T-helper 2 cell treated with Interferon-gamma antibody and Interleukin-4, amounts not matched to agents 5 μg/mL and 100 μg/mL, for 36 hours (primary cell): ENCODE results near the gene CD48.
A peak's percentile ranks its signal among the peaks of the same experiment; 100 is the strongest.

ENCODE experiments used
- DNase-seq: peaks from one replicate; pipeline ENCODE4 v3.0.0; 2021; ENCODE audit warnings: low spot score
- H3K27ac Mint-ChIP-seq: one replicate; pipeline ENCODE4 v1.8.0; 2021; ENCODE audit warnings: mild to moderate bottlenecking, mixed read lengths
- H3K27me3 Mint-ChIP-seq: one replicate; pipeline ENCODE4 v1.8.0; 2021; ENCODE audit warnings: low read depth, mixed read lengths
- H3K36me3 Mint-ChIP-seq: one replicate; pipeline ENCODE4 v1.8.0; 2021; ENCODE audit warnings: low read depth, mixed read lengths
- H3K4me1 Mint-ChIP-seq: one replicate; pipeline ENCODE4 v1.8.0; 2021; ENCODE audit warnings: low read depth, mixed read lengths
- H3K4me3 Mint-ChIP-seq: one replicate; pipeline ENCODE4 v1.8.0; 2022; ENCODE audit warnings: mild to moderate bottlenecking, moderate library complexity, mixed read lengths
- H3K9me3 Mint-ChIP-seq: one replicate; pipeline ENCODE4 v1.8.0; 2021; ENCODE audit warnings: mixed read lengths

The CD48 gene

DNA sequence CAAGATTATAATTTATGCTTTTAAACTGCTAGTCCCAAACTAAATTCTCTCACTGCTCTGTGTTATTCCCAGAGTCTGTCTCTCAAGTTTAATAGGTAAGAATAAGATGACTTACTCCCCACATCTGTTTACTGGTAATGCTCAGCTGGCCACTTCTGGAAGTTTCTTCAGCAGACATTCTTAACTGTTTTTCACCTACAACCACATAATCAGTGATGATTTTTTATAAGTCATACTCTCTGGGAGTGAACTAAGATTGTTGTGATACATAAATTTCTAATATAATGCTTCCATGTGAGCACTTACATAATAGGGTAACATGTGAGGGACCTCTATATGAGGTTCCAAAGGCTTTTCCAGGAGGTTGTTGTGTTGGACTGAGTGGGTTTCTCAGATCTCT lies 36.1 kb upstream of the CD48 start:
- Mint-ChIP-seq H3K27me3 (no peaks in the 10 kb centered on the region), H3K27ac (no peak overlapping the region), H3K4me3 (no peak overlapping the region), H3K36me3 (peaks cover 11% of the 10 kb centered on the region), H3K9me3 (no peaks in the 10 kb centered on the region), H3K4me1 (peaks cover 68% of the 10 kb centered on the region)
- no peak for DNase-seq

DNA sequence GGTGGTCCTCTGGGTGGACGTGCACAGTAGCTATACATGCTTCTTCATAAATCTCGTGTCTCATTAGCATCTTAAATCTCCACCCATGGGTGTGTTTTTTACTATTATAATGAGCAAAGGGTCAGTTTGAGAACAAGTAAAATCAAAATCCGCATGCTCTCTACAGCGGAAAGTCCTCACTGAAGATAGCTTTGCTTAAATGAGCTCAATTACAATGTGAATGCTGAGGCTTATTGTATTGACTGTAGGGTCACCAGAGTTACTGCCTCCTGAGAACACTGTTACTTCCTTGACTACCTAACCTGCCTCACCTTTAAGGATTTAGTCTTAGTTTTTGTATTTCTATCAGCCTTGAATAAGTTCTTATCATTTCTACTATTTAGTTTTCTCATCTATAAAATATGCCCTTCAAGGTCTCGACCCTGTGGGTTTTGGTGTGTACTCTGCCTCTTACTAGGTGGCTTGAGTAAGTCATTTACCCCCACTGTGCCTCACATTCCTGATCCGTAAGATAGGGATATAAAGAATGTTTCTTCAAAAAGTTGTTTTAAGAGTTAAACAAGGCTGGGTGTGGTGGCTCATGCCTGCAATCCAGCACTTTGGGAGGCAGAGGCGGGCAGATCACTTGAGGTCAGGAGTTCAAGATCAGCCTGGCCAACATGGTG lies 35.3 kb upstream of the CD48 start:
- DNase-seq: no peak
- no peak overlapping the region for H3K27ac Mint-ChIP-seq
- no peak overlapping the region for H3K4me3 Mint-ChIP-seq
- peaks cover 72% of the 10 kb centered on the region for H3K4me1 Mint-ChIP-seq
- H3K36me3 Mint-ChIP-seq: peaks cover 11% of the 10 kb centered on the region
- no peaks in the 10 kb centered on the region for H3K27me3 Mint-ChIP-seq
- no peaks in the 10 kb centered on the region for H3K9me3 Mint-ChIP-seq

- Mint-ChIP-seq H3K9me3 (no peaks in the 10 kb centered on the region), H3K27ac (peak overlapping the region; percentile 90), H3K4me3 (no peak overlapping the region), H3K36me3 (peaks cover 8% of the 10 kb centered on the region), H3K4me1 (peaks cover 70% of the 10 kb centered on the region), H3K27me3 (no peaks in the 10 kb centered on the region)
- no peak for DNase-seq
Observed at GRCh38 chr1:160745551-160745950, 33.9 kb upstream of the CD48 start.

GRCh38 chr1:160744852-160745520 lies 33.4 kb upstream of the CD48 start:
- no peaks in the 10 kb centered on the region for H3K9me3 Mint-ChIP-seq
- no peak for DNase-seq
- no peaks in the 10 kb centered on the region for H3K27me3 Mint-ChIP-seq
- H3K4me1 Mint-ChIP-seq: peaks cover 71% of the 10 kb centered on the region
- peak overlapping the region; percentile 68 for H3K4me3 Mint-ChIP-seq
- peaks cover 8% of the 10 kb centered on the region for H3K36me3 Mint-ChIP-seq
- peak overlapping the region; percentile 90 for H3K27ac Mint-ChIP-seq

DNA sequence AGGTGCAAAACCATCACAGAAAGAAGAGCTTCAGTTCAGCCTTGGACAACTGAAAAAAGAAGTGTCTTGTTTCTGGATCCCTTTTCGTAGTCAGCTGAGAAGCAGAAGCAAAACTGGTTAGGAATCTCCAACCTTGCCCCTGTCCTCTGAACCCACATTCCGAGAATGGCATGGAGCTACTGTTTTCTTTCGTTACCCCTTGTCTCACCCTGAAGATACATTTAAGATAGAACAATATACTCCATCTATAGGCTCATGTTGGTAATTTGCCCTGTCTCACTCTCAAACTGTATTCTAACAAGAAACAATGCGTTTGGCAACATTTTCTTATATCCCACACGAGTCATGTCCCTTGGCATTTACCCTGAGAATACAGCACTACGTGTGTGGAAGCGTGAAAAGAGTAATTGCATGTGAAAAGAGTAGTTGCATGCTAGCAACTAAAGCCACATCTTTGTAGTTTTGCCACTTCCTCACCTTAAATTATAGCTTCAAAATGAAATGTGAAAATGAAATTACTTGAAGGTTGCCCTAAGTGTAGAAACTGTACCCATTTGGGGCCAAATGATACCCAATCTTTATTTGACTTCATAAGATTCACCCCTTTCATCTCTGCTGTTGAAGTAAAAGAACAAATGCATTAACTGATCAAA lies 32.7 kb upstream of the CD48 start:
- H3K4me3 Mint-ChIP-seq: peak overlapping the region; percentile 68
- peaks cover 8% of the 10 kb centered on the region for H3K36me3 Mint-ChIP-seq
- peaks cover 74% of the 10 kb centered on the region for H3K4me1 Mint-ChIP-seq
- H3K9me3 Mint-ChIP-seq: no peaks in the 10 kb centered on the region
- peak overlapping the region; percentile 90 for H3K27ac Mint-ChIP-seq
- no peaks in the 10 kb centered on the region for H3K27me3 Mint-ChIP-seq
- no peak for DNase-seq

DNA sequence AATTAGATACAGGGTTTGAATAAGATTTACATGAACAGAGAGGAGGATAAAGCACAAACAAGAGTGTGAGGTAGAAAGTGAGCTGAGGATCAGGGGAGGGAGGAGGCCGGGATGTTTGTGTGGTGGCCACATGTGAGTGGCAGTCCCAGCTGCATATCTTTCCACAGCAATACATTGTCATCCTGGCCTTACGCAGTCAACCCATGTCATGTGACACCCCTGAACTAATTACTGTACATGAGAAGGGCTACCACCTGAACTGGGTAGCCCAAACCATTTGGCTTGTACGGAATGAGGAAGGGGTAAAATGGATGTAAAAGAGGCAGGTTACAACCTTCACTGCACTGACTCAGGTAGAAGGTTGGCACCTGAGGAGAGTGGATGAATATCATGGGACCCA lies 31.6 kb upstream of the CD48 start:
- DNase-seq: no peak
- Mint-ChIP-seq H3K4me1 (peaks cover 78% of the 10 kb centered on the region), H3K27ac (peak overlapping the region; percentile 83), H3K36me3 (peaks cover 12% of the 10 kb centered on the region), H3K27me3 (no peaks in the 10 kb centered on the region), H3K4me3 (no peak overlapping the region), H3K9me3 (peaks cover 6% of the 10 kb centered on the region)

- Mint-ChIP-seq H3K27me3 (no peaks in the 10 kb centered on the region), H3K4me1 (peaks cover 74% of the 10 kb centered on the region), H3K27ac (peak overlapping the region; percentile 83), H3K4me3 (peak overlapping the region; percentile 15), H3K36me3 (peaks cover 14% of the 10 kb centered on the region), H3K9me3 (peaks cover 13% of the 10 kb centered on the region)
- DNase-seq: no peak
Observed at GRCh38 chr1:160742428-160743127, 31.0 kb upstream of the CD48 start.

GRCh38 chr1:160741612-160742348 lies 30.2 kb upstream of the CD48 start:
- Mint-ChIP-seq H3K36me3 (peaks cover 15% of the 10 kb centered on the region), H3K4me3 (peak overlapping the region; percentile 15), H3K9me3 (peaks cover 17% of the 10 kb centered on the region), H3K27me3 (no peaks in the 10 kb centered on the region), H3K4me1 (peaks cover 71% of the 10 kb centered on the region), H3K27ac (peak overlapping the region; percentile 35)
- no peak for DNase-seq

- H3K4me3 Mint-ChIP-seq: peak overlapping the region; percentile 2
- H3K27ac Mint-ChIP-seq: peak overlapping the region; percentile 49
- peaks cover 21% of the 10 kb centered on the region for H3K9me3 Mint-ChIP-seq
- H3K27me3 Mint-ChIP-seq: no peaks in the 10 kb centered on the region
- peaks cover 64% of the 10 kb centered on the region for H3K4me1 Mint-ChIP-seq
- no peak for DNase-seq
- peaks cover 17% of the 10 kb centered on the region for H3K36me3 Mint-ChIP-seq
Observed at GRCh38 chr1:160741092-160741501, 29.5 kb upstream of the CD48 start.

DNA sequence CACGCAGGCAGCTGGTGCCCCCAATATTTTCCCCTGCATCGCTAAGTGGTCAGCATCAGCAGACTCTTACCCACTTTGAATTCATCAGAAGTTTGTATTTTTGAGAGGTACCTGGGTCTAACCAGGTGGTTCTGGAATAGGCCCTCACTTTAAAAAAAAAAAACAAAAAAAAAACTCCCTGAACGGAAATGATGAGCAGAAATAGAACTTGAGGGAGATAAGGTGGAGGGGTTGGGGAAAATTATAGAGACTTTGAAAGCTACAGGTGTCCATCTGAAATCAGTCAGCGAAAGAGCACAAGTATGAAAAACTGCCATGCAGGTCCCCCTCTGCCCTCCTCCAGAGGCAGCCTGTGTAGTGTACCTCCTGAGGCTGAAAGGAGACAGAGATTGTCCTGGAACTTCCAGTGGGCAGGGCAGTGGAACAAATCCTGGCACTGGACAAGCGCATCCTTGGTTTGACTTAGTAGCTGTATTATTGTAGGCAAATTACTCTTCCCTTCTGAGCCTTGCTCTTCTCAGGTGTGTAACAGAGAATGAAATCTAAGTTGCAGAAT lies 28.6 kb upstream of the CD48 start:
- Mint-ChIP-seq H3K27me3 (no peaks in the 10 kb centered on the region), H3K4me1 (peaks cover 56% of the 10 kb centered on the region), H3K9me3 (peaks cover 26% of the 10 kb centered on the region), H3K36me3 (peaks cover 22% of the 10 kb centered on the region), H3K27ac (peak overlapping the region; percentile 27), H3K4me3 (peak overlapping the region; percentile 24)
- DNase-seq: no peak

DNA sequence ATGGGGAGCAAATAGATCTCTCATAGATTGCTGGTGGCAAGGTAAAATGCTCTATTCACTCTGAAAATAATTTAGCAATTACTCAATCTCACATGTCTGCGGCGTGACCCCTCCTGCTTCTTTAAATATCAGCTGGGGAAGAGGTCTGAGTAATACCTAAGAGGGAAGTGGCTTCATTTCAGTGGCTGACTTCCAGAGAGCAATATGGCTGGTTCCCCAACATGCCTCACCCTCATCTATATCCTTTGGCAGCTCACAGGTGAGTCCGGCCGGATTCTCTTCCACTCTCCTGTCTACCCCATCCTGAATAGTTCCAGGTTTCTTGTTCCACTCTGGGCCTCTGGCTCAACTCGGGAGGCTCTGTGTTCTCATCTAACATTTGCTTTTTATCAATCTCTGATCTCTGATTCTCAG lies 27.5 kb upstream of the CD48 start, which contains the start of gene SLAMF7:
TSS of gene SLAMF7 (plus strand) at position 150 of the 414 bp plus-strand sequence. CDS start at position 205, 55 bp downstream.
- H3K27me3 Mint-ChIP-seq: no peaks in the 10 kb centered on the region
- peaks cover 37% of the 10 kb centered on the region for H3K9me3 Mint-ChIP-seq
- H3K27ac Mint-ChIP-seq: peak within 1 kb of the TSS; percentile 56
- peaks cover 51% of the 10 kb centered on the region for H3K4me1 Mint-ChIP-seq
- peak within 1 kb of the TSS; percentile 69 for H3K4me3 Mint-ChIP-seq
- no peak for DNase-seq
- H3K36me3 Mint-ChIP-seq: peaks cover 24% of the 10 kb centered on the region

DNA sequence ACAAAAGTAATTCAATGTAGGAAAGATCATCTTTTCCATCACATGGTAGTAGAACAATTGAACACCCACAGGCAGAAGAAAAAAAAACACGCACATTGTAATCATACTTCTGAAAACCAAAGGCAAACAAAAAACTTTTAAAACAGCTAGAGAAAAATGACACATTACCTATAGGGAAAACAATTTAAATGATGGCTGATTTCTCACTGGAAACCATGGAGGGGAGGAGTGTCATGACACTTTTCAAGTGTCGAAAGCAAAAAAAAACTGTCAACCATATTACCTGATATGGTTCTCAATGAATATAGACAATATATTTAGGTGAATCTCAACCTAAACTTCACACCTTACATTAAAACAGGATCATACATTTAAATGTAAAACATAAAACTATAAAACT lies 26.6 kb upstream of the CD48 start:
- Mint-ChIP-seq H3K27me3 (no peaks in the 10 kb centered on the region), H3K36me3 (peaks cover 33% of the 10 kb centered on the region), H3K27ac (no peak overlapping the region), H3K9me3 (peaks cover 43% of the 10 kb centered on the region), H3K4me1 (peaks cover 52% of the 10 kb centered on the region), H3K4me3 (no peak overlapping the region)
- DNase-seq: no peak

DNA sequence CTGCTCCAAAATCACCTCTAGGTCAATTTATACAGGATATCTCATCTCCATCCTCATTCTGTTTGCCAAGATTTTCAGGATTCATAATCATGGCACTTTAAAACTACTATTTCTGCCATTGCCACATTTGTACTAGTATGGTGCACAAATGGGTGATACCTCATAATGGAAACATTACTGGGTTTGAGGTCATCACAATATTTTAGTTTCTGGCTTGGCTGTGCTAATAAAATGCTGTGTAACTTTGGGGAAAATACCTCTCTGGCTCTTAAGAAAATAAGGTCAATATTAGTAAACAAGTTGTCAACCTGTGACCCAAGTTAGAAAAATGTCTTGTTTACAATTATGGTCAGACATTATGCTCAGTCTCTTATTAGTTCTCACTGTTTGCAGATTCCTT lies 22.7 kb upstream of the CD48 start:
- H3K4me1 Mint-ChIP-seq: peaks cover 42% of the 10 kb centered on the region
- H3K4me3 Mint-ChIP-seq: peak overlapping the region; percentile 18

More for the DNA sequence above, 22.7 kb upstream of the CD48 start:
- no peaks in the 10 kb centered on the region for H3K27me3 Mint-ChIP-seq
- H3K27ac Mint-ChIP-seq: peak overlapping the region; percentile 18
- H3K9me3 Mint-ChIP-seq: peaks cover 60% of the 10 kb centered on the region
- peaks cover 38% of the 10 kb centered on the region for H3K36me3 Mint-ChIP-seq
- DNase-seq: no peak
